GM21723 (cell line): ENCODE results near the gene SPDYE16.
A peak's percentile ranks its signal among the peaks of the same experiment; 100 is the strongest.
"Not testable (repeated sequence)": the region's sequence is repeated elsewhere in the genome, so short reads cannot be mapped to it uniquely, and the experiment has no call there.

Source experiments
- ATAC-seq: cut with Tn5 transposase; IDR thresholded peaks from one replicate; pipeline ENCODE4 v1.9.1; 2021; ENCODE audit warnings: mild to moderate bottlenecking, moderate library complexity; ENCODE audit not compliant: unreplicated experiment

SPDYE16 gene

DNA sequence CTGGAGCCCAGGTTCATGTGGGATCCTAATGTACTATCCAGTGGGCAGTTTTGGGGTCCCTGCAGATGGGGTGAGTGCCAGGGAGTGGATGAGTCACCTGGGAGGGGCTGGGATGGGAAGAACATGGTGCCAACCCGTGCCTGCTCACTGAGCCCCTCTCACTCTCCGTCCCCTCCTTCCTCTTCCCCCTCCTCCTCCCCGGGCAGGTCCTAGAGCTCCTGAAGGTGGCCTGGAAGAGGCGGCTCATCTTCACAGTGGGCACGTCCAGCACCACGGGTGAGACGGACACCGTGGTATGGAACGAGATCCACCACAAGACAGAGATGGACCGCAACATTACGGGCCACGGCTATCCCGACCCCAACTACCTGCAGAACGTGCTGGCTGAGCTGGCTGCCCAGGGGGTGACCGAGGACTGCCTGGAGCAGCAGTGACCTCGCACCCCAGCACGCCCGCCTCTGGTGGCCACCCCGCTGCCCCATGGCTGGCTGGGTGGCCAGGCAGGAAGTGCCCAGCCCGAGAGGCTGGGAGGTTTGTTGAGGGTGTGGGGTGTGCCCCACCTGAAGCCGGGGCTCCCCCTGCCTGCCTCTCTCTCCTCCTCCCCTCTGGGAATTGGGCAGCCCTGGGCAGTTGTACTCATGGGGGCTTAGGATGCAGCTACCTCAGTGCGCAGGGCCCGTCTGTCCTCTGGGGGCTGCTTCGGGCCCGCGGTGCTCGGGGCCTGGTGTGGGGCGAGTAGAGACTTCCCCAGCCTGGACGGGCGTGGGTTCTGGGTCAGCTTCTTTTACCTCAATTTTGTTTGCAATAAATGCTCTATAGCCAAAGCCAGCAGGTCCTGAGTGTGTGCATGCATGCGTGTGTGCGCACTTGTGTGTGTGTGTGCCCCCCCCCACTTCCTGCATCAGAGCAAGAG lies 37.7 kb downstream of the SPDYE16 start:
- ATAC-seq, result no peak

DNA sequence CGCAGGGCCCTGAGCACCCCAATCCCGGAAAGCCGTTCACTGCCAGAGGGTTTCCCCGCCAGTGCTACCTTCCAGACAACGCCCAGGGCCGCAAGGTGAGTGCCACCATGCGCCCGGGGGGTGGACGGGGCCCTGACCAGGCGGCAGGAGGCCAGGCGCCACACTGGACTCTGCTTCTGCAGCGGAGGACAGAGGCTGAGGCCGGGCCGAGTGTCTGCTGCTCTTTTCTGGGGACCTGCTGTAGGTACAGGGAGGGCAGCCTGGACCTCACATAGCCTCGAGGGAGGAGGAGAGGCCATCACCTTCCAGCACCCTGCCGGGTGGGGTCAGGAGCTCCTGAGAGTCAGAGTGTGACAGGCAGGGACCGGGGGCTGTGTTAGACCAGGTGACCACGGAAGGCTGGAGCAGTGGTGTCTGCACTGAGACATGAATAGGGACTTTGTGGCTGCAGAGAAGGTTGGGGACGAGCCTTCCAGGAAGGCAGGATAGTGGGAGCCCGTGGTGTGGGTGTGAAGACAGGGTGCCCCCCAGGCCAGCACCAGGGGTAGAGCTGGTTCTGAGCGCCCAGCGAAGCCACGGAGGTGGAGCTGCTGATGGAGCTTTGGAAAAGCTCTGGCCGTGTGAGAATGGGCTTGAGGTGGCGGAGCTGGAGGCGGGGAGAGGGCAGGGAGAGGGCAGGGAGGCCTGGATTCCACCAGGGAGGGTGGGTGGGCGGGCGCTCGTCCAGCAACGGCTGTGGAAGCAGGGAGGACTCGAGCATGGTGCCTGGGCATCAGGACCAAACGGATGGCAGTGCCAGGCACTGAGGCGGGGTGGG lies 38.5 kb downstream of the SPDYE16 start:
- not testable (repeated sequence) for ATAC-seq

GRCh38 chr7:76503244-76503643 lies 39.9 kb downstream of the SPDYE16 start:
- ATAC-seq, result not testable (repeated sequence)

- ATAC-seq, result not testable (repeated sequence)
Measured at GRCh38 chr7:76502836-76503235, 40.3 kb downstream of the SPDYE16 start.

DNA sequence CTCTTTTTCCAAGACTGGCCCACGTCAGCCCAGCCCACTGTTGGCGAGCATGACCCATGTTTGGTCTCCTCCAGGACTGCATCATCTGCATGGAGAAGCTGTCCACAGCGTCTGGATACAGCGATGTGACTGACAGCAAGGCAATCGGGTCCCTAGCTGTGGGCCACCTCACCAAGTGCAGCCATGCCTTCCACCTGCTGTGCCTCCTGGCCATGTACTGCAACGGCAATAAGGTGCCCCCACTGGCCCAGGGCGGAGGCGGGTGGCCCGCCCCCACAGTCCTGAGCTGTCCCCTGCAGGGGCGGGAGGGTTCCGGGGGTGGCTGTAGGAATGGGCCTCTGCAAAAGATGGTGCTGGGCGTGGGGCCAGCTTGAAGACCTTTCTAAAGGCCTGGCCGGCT lies 40.9 kb downstream of the SPDYE16 start:
- not testable (repeated sequence) for ATAC-seq

DNA sequence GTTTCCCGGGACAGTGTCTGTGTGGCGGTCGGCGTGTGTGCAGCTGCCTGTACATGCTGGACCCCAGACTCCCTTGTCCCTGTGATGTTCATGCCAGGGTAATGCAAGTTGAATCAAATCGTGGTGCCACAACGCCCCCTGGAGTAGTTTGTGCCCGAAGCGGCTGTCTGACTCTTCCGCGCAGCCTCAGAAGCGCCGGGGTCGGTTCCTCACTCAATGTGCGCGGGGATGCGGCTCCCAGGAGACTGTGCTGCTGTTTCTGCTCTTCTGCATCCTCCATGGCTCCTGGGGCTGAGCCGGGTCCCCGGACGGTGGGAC lies 43.2 kb downstream of the SPDYE16 start:
- not testable (repeated sequence) for ATAC-seq

DNA sequence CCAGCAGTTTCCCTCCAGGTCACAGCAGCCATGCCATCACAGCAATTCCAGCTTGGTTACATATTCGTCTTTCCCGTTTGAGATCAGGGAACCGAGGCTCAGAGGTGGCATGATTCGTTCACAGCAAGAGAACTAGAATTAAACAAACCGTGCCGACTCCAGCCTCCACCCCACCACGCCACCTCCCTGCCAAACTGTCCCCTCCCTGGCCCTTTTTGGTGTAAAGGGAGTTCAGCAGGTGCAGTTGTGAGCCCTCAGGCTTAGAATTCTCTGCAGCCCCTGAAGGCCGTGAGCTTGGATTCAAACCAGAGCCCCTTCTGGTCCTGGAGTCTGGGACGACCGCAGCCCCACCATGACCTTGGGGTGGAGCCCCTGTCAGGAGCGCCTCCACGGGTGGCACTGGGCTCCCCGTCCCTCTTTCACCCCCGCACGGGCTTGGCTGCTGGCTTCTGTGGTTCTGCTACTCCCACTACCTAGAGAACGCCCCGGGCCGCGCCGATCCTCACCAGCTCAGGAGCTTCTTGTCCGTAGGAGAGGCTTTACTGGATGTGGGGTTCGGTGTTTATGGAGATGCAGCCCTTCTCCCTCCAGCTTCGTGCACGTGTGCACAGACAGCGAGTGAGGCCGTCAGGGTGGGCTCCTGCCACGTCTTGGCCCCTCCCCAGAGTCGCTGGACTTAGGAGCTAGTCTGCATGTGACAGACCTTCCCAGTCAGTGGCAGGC lies 43.7 kb downstream of the SPDYE16 start:
- not testable (repeated sequence) for ATAC-seq

GRCh38 chr7:76498583-76499200 lies 44.4 kb downstream of the SPDYE16 start:
- ATAC-seq, result not testable (repeated sequence)

DNA sequence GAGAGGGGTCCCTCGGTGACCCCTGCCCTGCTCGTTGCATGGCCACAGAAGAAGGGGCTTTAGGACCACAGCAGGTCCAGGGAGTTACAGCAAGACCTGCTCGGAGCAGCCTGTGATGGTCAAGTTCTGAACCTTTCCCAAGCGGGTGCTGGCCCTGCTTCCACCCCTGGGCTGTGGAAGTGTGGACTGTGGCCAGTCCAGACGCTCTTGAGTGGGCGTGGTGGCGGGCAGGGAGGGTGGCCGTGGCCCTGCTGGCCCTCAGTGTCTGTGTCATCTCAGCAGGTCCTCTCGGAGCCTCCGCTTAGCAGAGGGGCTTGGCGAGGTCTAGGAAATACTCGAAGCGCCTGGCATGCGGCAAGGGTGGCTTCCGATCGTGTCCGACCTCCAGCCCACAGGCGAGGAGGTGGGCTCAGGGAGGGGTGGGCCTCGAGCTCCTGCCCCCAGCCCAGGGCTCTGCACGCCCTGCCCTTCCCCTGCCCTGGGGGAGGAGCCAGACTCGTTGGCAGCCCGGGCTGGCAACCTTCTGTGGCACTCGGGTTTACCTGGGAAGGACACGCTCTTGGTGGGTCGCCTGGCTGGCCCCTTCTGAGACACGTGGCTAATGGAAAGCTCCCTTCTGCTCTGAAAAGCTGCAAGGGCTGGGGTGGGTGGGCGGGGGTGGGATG lies 45.0 kb downstream of the SPDYE16 start:
- ATAC-seq, result not testable (repeated sequence)

DNA sequence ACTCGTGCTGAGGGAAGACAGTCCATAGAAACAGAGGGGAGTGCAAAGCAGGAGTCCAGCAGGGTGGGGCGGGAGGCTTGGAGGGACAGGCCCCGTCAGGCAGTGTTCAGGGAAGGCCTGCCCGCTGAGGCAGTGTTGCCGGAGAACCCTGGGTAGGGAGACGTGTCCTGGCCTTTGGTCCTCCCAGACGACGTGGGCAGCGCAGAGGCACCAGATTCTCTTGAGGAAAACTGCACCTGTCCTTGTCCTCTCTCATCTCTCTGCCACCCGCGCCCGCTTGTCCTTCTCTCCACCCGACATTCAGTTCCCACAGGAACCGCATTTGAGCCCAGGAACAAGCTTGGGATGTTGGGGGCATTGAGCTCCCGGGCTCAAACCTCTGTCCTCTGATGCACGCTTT lies 47.4 kb downstream of the SPDYE16 start:
- ATAC-seq, result not testable (repeated sequence)

GRCh38 chr7:76492139-76492538 lies 51.0 kb downstream of the SPDYE16 start:
- ATAC-seq, result not testable (repeated sequence)

GRCh38 chr7:76487969-76488368 lies 55.1 kb downstream of the SPDYE16 start:
- ATAC-seq, result not testable (repeated sequence)

DNA sequence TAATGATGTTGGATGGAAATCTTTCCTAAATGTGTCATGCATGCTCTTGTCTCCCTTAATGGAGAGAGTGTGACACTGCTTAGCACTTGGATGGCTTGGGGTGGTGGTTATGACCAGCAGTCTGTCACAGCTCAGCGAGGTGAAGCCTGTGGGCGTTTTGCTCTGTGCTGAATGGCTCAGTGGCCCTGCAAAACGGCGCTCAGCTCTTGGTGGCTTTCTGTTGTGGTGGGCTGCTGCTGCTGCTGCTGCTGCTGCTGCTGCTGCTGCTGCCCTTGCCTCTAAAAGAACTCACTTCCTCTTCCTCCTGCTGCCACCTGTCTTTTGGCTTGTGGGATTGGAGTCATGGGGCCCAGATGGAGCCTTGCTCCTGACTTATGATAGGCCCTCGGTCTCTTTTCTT lies 56.5 kb downstream of the SPDYE16 start:
- peak; percentile 99 for ATAC-seq

DNA sequence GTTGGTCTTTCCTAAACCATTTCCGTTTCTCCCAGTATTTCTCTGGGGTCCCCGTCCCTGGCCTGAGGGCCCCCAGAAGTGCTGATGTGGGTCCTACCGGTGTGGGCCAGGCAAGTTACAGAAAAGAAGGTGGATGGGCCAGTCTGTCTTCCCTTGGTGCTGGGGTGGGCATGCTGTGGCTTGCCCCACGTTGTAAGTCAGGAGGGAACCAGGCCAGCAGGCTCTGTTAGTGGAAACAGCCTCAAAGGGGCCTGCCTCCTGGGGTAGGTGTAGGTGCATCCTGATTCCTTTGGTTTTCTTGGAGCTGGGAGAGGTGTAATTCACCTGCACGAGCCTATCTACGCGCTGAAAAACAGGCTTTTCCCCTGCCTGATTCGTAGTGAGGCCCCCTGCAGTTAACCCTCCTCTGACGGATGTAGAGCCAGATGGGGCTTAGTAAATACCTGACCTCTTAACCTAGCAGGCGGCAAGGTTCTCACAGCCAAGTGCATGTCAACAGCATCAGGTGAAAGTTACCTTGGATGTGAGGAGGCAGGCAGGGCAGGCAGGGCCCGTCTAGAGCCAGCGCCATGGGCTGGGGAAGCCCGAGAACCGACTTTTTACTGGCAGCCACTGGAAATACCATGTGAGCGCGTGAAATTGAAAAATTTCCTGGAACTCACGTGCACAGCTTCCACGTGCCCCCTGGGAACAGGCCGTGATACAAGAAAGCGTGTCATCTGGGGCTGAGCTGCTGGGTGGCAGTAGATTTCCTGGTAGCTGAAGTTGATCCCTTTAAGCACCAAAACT lies 57.1 kb downstream of the SPDYE16 start:
- ATAC-seq, result peak; percentile 17

DNA sequence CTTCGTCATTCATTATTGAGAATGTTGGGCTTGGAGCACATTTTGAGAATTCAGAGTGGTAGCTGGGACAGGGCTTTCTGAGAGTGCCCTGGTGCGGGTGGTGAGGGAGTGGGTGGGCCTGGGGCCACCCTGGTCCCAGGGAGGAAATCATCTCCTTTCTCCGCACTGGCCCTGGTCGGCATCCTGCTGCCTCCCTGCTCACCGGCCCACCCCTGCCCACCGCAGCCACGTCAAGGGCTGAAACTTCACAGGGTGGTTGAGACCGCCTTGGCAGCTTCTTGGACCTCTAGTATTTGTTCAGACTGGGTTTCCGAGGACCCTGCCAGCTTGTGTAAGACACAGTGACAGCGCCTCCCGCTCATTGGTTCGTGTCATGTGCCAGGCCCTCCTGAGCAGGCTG lies 58.6 kb downstream of the SPDYE16 start:
- not testable (repeated sequence) for ATAC-seq

DNA sequence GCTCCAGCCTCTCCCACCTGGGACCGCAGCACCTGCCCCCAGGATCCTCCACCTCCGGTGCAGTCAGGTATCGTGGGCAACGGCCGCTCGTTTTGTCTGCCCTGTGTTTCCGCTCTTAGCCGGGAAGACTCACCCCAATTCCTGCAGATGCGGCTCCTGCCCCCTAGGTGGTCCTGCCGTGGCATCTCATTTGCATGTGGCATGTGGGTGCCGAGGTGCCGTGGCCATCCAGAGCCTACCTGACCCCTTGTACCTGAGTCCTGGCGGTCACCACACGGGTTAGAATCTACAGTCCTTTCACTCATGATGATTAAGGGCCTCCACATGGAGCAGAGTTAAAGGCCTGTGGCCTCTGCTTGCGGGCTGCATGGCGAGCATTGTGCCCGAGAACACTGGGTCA lies 60.0 kb downstream of the SPDYE16 start:
- not testable (repeated sequence) for ATAC-seq

DNA sequence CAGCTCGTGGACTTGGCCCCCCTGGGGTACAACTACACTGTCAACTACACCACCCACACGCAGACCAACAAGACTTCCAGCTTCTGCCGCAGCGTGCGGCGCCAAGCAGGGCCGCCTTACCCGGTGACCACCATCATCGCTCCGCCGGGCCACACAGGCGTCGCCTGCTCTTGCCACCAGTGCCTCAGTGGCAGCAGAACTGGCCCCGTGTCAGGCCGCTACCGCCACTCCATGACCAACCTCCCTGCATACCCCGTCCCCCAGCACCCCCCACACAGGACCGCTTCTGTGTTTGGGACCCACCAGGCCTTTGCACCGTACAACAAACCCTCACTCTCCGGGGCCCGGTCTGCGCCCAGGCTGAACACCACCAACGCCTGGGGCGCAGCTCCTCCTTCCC lies 60.4 kb downstream of the SPDYE16 start:
- not testable (repeated sequence) for ATAC-seq
